ENCODE results near the gene OTUB1. TPM values are rescaled to one million over a fixed set of nuclear protein-coding genes. Genes with fewer than 3 reads are reported as not detected.

OTUB1 gene
- total and polyA plus RNA-seq, 4 donors = 40.8 to 95.2 (median 72.3) TPM

GRCh38 chr11:64038500-64038899, 52.3 kb downstream of the OTUB1 start:
- ATAC-seq (ENCODE audit: insufficient read depth, low FRiP score) (no peak), DNase-seq (no peak)
- TF ChIP-seq, protein P1, sequence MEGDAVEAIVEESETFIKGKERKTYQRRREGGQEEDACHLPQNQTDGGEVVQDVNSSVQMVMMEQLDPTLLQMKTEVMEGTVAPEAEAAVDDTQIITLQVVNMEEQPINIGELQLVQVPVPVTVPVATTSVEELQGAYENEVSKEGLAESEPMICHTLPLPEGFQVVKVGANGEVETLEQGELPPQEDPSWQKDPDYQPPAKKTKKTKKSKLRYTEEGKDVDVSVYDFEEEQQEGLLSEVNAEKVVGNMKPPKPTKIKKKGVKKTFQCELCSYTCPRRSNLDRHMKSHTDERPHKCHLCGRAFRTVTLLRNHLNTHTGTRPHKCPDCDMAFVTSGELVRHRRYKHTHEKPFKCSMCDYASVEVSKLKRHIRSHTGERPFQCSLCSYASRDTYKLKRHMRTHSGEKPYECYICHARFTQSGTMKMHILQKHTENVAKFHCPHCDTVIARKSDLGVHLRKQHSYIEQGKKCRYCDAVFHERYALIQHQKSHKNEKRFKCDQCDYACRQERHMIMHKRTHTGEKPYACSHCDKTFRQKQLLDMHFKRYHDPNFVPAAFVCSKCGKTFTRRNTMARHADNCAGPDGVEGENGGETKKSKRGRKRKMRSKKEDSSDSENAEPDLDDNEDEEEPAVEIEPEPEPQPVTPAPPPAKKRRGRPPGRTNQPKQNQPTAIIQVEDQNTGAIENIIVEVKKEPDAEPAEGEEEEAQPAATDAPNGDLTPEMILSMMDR (IDR thresholded peaks at IDR 0.05; ENCODE audit: control extremely low read depth, extremely low read depth) = no peak
- Histone ChIP-seq H3K9ac (ENCODE audit: insufficient read depth in 1 of 2, low read length in 2 of 2) (no peak overlapping the region), H3K27me3 (ENCODE audit: control insufficient read depth in 3 of 3, insufficient read depth in 3 of 3, low read length in 2 of 3) (peaks cover 0 to 11% (median 7%) of the 10 kb centered on the region in 3 donors), H3K36me3 (ENCODE audit: control insufficient read depth in 4 of 4, insufficient read depth in 4 of 4, low read length in 4 of 4) (no peaks in the 10 kb centered on the region), H3K27ac (ENCODE audit: low read depth in 1 of 2, low read length in 1 of 2) (no peak overlapping the region), H3K4me3 (no peak overlapping the region), H3K4me1 (ENCODE audit: control insufficient read depth in 5 of 5, insufficient read depth in 5 of 5, low read length in 5 of 5) (peaks cover 0 to 23% (median 4%) of the 10 kb centered on the region in 5 donors), H3K9me3 (ENCODE audit: control insufficient read depth in 4 of 4, insufficient read depth in 3 of 4, low read length in 3 of 4) (peaks cover 0 to 2% (median 0%) of the 10 kb centered on the region in 4 donors)
- WGBS, 2 donors = 92 to 98% methylated on average over 4 of the region's 4 CpGs

GRCh38 chr11:64039012-64039665, 52.9 kb downstream of the OTUB1 start:
- no peak overlapping the region for H3K4me3 ChIP-seq
- peaks cover 0 to 2% (median 0%) of the 10 kb centered on the region in 4 donors for H3K9me3 ChIP-seq (ENCODE audit: control insufficient read depth in 4 of 4, insufficient read depth in 3 of 4, low read length in 3 of 4)
- no peaks in the 10 kb centered on the region for H3K36me3 ChIP-seq (ENCODE audit: control insufficient read depth in 4 of 4, insufficient read depth in 4 of 4, low read length in 4 of 4)
- H3K27ac ChIP-seq (ENCODE audit: low read depth in 1 of 2, low read length in 1 of 2) = no peak overlapping the region
- H3K4me1 ChIP-seq (ENCODE audit: control insufficient read depth in 5 of 5, insufficient read depth in 5 of 5, low read length in 5 of 5) = peaks cover 0 to 23% (median 4%) of the 10 kb centered on the region in 5 donors
- peaks cover 0 to 11% (median 7%) of the 10 kb centered on the region in 3 donors for H3K27me3 ChIP-seq (ENCODE audit: control insufficient read depth in 3 of 3, insufficient read depth in 3 of 3, low read length in 2 of 3)
- H3K9ac ChIP-seq (ENCODE audit: insufficient read depth in 1 of 2, low read length in 2 of 2) = no peak overlapping the region
- 90 to 93% methylated on average over 16 of the region's 16 CpGs for WGBS, 2 donors
- DNase-seq (no peak), ATAC-seq (ENCODE audit: insufficient read depth, low FRiP score) (no peak)
- TF ChIP-seq, protein P1 (IDR thresholded peaks at IDR 0.05; ENCODE audit: control extremely low read depth, extremely low read depth) = no peak

- Histone ChIP-seq H3K4me3 (no peak overlapping the region), H3K4me1 (ENCODE audit: control insufficient read depth in 5 of 5, insufficient read depth in 5 of 5, low read length in 5 of 5) (peaks cover 0 to 18% (median 6%) of the 10 kb centered on the region in 5 donors), H3K9ac (ENCODE audit: insufficient read depth in 1 of 2, low read length in 2 of 2) (no peak overlapping the region), H3K36me3 (ENCODE audit: control insufficient read depth in 4 of 4, insufficient read depth in 4 of 4, low read length in 4 of 4) (no peaks in the 10 kb centered on the region), H3K27me3 (ENCODE audit: control insufficient read depth in 3 of 3, insufficient read depth in 3 of 3, low read length in 2 of 3) (peaks cover 0 to 4% (median 0%) of the 10 kb centered on the region in 3 donors), H3K27ac (ENCODE audit: low read depth in 1 of 2, low read length in 1 of 2) (no peak overlapping the region), H3K9me3 (ENCODE audit: control insufficient read depth in 4 of 4, insufficient read depth in 3 of 4, low read length in 3 of 4) (peaks cover 0 to 2% (median 0%) of the 10 kb centered on the region in 4 donors)
- 69 to 75% methylated on average over 19 to 20 of the region's 20 CpGs for WGBS, 2 donors
- TF ChIP-seq, protein P1 (IDR thresholded peaks at IDR 0.05; ENCODE audit: control extremely low read depth, extremely low read depth) = no peak
- ATAC-seq (ENCODE audit: insufficient read depth, low FRiP score) (no peak), DNase-seq (no peak)
These were observed 54.6 kb downstream of the OTUB1 start for GRCh38 chr11:64040684-64041322.

Measured in lung (tissue), 12 donors.